H1 (cell line): Measurements from ENCODE around the gene DIP2C. TPM values are rescaled to one million over a fixed set of nuclear protein-coding genes. Genes with fewer than 3 reads are reported as not detected.

Experiments
- CHD2 ChIP-seq: IDR thresholded peaks from 2 replicates; pipeline ENCODE4 v1.6.1; 2012; ENCODE audit warnings: low read length, improper control_type of control experiment
- MAFK ChIP-seq: IDR thresholded peaks from 2 replicates; pipeline ENCODE4 v1.6.1; 2012; ENCODE audit warnings: low read depth, mild to moderate bottlenecking, improper control_type of control experiment, low read length
- polyA plus RNA-seq, 7 experiments: library from polyadenylated mRNA; depleted of rRNA in 3 of 7; stranded (reverse) in 5 of 7; unstranded in 2 of 7; fragments of >200 nt in 5 of 7; fragments of 200-250 nt in 2 of 7; gene quantifications; 1 replicate in 5 of 7; 2 replicates in 1 of 7; 4 replicates in 1 of 7; pipeline versions ENCODE4 v1.2.1 to v1.2.3, GENCODE V29; 2011 to 2013; ENCODE audit warnings: missing spikeins in 2 of 7, mixed read lengths in 2 of 7
- total RNA-seq: library from RNA; stranded (reverse); fragmentation: NEBNext Ultra II Directional; extraction: Animal tissue kit (Norgen Biotek cat#: 25700); gene quantifications from 2 replicates; pipeline ENCODE4 v1.2.1, GENCODE V29; 2021

The DIP2C gene
- total and polyA plus RNA-seq, 2 of the 8 experiments (the other 6 are each of a cell fraction or from before 2014, with no cell fraction given) = 3.8 to 9.3 TPM

DNA sequence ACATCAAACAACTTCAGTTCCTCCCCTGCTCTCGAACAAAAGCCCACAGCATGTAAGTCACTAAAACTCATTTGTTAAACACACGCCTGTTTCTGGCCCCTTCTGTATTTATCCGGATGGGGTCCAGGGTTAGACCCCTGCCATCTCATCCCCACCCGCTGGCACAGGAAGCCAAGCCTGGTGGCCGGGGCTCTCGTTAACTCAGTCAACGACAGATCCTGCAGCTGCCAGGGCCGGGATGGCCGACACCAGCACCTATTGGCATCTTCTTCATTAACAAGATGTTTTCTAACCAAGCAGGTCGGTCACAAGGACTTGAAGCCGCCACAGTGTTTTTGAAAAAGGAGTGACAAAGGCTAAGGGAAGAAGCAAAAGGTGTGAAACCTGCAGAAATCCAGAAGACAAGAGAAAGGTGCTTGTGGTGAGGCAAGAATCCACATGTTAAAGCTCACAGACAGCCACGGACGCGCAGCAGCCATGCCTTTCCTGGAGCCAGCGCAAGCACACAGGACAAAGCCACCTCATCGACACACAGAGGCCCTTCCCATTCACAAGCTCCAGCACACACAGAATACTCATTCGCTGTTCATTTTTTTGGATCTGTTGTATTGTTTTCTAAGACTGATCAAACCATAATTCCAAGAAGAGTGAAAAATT is 202.7 kb downstream of the DIP2C start (continued):
- no peak for TF ChIP-seq MAFK
- no peak for TF ChIP-seq CHD2
